OCI-LY3 (cell line): ENCODE results near the gene IRF1.
"Not testable (repeated sequence)": the region's sequence is repeated elsewhere in the genome, so short reads cannot be mapped to it uniquely, and the experiment has no call there.

Experiments used
- EZH2phosphoT487 ChIP-seq: fragments of 200-600 bp; shearing (Covaris generic); IDR thresholded peaks from 2 replicates; pipeline ENCODE4 v1.6.1; 2018; ENCODE audit warnings: antibody characterized with exemption, mixed run types, low read depth
- TF ChIP-seq, protein P1 (sequence below): fragments of 200-600, 300-600 bp; sonication (generic); IDR thresholded peaks from 2 replicates; pipeline ENCODE4 v1.5.1; 2014; ENCODE audit warnings: antibody characterized with exemption, low read length, low read depth

DNA sequence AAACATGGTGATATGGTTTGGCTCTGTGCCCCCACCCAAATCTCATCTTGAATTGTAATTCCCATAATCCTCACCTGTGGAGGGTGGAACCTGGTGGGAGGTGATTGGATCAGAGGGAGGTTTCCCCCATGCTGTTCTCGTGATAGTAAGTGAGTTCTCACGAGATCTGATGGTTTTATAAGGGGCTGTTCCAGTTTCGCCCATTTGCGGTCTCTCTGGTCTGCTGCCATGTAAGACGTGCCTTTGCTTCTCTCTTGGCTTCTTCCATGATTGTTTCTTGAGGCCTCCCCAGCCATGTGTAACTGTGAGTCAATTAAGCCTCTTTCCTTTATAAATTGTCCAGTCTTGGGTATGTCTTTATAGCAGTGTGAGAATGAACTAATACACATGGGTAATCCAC lies 34.3 kb upstream of the IRF1 start:
- TF ChIP-seq, protein P1, sequence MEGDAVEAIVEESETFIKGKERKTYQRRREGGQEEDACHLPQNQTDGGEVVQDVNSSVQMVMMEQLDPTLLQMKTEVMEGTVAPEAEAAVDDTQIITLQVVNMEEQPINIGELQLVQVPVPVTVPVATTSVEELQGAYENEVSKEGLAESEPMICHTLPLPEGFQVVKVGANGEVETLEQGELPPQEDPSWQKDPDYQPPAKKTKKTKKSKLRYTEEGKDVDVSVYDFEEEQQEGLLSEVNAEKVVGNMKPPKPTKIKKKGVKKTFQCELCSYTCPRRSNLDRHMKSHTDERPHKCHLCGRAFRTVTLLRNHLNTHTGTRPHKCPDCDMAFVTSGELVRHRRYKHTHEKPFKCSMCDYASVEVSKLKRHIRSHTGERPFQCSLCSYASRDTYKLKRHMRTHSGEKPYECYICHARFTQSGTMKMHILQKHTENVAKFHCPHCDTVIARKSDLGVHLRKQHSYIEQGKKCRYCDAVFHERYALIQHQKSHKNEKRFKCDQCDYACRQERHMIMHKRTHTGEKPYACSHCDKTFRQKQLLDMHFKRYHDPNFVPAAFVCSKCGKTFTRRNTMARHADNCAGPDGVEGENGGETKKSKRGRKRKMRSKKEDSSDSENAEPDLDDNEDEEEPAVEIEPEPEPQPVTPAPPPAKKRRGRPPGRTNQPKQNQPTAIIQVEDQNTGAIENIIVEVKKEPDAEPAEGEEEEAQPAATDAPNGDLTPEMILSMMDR: not testable (repeated sequence)
- not testable (repeated sequence) for TF ChIP-seq EZH2phosphoT487
